Activated CD4-positive, alpha-beta T cell treated with anti-CD3 and anti-CD28 coated beads for 24 hours (primary cell): ENCODE data around the gene PSD2.
A peak's percentile ranks its signal among the peaks of the same experiment; 100 is the strongest.

Experiments used
- DNase-seq, 2 donors: peaks; one replicate each; pipeline ENCODE4 v3.0.0-alpha.2; 2020; ENCODE audit warnings: low read depth in 2 of 2

The PSD2 gene

GRCh38 chr5:139795074-139796001 is at the start of gene PSD2:
Gene PSD2 (plus strand): TSS chr5:139795808. CDS start chr5:139809441, 13,633 bp downstream.
- DNase-seq = no peak

DNA sequence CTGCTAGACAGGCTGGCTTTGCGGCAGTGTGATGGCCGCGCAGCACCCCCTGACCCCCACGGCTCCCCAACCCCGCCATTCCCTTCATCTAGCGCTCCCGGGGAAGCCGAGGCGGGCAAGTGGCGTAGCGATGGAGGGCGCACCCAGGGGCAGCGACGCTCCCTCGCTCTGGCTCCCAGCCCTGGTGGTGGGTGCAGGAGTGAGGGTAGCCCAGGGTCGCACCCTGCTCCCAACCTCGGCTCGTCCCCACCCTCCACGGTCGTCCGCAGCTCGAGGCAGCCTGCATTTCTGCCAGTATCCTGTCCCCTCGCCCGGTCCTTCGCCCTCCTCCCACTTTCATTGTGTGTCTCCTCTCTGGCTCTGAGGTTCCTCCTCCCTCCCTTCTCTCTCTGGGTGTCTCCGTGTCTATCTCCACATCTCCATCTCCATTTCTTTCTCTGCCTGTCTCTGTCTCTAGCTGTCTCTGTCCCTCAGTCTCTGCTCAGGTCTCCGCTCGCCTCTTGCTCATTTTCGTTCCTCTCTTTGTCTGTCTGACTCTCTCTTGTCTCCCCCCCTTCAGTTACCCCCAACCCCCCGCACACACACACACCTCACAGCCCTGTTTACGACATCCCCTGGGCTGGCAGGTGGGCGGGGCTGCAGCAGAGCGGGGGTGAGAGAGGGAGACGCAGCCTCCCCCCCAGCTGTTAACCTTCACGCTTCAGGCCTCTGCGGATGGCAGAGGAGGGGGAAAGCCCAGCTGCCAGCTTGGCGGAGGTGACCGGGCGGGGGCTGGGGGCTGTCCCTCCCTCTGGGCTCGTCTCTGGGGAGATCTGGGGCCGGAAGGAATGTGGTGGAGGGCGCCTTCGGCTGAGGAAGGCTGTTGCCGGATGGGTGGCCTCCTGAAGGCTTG is 48.7 kb upstream of the PSD2 start:
- peak; percentile 50 to 57 for DNase-seq

GRCh38 chr5:139747583-139748504 is 47.8 kb upstream of the PSD2 start:
- no peak for DNase-seq

- DNase-seq = no peak
These were observed 47.1 kb upstream of the PSD2 start for GRCh38 chr5:139748505-139748826.

GRCh38 chr5:139749242-139749641 is 46.4 kb upstream of the PSD2 start:
- no peak for DNase-seq

- DNase-seq = no peak
These were observed 44.4 kb upstream of the PSD2 start for GRCh38 chr5:139751236-139751635.

DNA sequence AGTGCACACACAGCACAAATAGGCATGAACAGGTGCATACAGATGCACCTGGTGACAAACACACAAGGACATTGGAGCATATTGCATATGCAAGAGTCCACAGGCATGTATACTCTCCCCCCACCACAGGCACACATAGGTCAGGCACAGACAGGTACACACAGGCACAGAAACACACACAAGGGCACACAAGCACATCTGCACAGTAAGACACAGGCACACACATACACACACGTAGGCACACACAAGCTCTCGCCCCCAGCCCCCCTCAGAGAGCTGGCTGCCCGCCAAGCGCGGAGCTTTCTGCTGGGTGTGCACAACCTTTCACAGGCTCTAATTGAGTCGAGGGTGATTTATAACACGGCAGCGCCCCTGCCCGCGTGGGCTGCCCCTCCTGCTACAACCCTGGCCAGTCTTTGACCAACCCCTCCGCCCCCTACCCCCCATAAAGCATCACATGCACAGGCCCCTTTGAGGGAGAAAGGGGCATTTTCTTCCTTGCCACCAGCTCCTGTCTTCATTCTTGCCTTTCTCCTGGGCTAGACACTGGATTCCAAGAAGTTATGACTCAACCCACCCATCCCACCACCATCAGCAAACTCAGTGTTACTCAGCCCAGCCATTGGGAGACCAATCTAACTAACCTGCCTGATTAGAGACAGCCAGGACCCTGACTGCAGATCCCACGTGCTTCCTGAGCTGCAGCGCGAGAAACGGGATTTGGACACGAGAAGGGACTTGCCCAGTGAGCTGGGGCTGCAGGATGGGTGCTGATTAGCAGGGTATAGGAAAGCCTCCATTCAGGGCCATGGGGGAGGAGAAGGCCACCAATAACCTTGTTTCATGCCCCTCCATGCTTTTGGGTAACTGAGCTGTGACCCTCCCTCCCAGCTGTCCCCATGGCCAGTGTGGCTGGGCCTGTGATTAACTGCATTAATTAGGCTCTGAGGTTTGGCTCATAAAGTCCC is 42.8 kb upstream of the PSD2 start:
- no peak for DNase-seq

- DNase-seq = no peak
These were observed 39.5 kb upstream of the PSD2 start for GRCh38 chr5:139755892-139756671.

DNA sequence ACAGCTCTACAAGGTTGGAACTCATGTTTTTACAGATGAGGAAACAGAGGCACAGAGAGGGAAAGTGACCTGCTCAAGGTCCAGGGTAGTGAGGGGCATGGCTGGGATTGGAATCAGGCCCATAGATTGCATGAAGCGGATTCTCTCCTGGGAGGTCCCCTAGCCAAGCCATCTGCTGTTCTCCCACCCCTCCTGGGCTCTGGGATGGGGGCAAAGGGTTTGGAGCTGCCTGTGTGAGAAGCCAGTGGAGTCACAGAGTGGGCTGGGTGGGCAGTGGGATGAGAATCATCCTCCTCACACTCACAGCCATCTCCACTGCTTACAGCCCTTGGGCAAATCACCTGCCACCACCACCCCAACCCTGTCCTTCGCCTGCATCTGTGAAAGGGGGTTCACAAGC is 38.6 kb upstream of the PSD2 start:
- DNase-seq = no peak

- no peak for DNase-seq
These were observed 37.7 kb upstream of the PSD2 start for GRCh38 chr5:139757727-139758509.

- DNase-seq = no peak
These were observed 37.0 kb upstream of the PSD2 start for GRCh38 chr5:139758510-139759075.

GRCh38 chr5:139759219-139759721 is 36.3 kb upstream of the PSD2 start:
- DNase-seq = no peak

DNA sequence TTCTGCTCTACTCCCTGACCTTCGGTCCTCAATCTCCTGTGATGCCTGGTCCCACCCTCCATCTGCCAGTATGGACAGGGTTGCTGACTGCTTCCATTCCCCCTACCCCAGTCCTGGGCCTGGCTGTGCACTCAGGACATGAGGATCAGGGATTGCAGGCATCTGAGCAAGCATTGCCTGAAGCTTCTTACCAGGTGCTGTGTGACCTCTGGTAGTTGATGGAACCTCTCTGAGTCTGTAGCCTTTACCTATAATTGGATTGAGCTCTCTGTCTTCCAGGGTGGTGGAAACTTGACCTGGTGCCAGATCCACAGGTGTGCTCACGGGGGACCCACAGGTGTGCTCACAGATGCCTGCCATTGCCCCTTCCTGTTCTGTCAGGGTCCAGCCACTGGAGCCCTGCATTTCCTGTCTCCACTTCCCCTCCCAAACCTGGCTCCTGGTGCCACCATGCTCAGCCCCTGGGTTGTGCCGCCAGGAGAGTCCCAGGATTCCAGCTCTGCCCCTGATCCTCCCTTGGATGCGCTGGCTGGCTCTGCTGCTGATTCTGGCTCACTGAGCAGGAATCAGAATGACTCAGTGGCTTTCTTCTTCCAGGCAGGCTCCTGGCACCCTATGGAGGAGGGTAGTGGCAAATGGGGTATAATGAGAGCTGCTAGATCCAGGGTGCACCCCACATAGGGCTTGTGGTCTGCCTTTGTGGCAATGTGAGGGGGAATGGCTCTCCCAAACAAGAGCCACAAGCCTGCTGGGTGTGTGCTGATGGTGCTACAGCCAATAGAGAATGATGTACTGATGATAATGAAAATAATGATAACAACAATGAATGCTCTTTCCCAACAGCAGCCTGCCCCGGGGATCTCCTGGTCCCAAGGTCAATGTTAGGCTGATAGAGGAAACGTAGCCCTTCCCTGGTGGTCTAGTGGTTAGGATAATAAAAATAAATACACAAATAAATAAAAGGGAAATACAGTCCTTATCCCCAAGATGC is 35.2 kb upstream of the PSD2 start:
- DNase-seq = no peak

DNA sequence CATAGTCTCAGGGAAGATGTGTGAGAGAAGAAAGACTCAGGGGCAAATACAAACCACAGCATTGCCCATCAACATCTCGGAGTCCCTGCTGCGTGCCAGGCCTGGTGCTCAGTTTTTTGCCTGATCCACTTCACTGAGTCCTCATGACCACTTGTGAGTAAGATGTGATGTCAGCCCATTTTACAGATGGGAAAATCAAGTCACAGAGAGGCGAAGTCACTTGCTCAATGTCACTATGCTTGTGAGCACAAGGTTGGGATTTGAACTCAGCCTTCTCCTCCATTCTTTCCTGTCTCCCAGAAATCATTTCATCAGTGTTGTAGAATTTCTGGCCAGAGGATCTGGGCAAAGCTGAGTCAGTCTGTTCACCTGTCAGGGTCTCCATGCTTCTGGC is 34.6 kb upstream of the PSD2 start:
- DNase-seq = no peak

- DNase-seq = no peak
These were observed 34.1 kb upstream of the PSD2 start for GRCh38 chr5:139761501-139761900.

DNA sequence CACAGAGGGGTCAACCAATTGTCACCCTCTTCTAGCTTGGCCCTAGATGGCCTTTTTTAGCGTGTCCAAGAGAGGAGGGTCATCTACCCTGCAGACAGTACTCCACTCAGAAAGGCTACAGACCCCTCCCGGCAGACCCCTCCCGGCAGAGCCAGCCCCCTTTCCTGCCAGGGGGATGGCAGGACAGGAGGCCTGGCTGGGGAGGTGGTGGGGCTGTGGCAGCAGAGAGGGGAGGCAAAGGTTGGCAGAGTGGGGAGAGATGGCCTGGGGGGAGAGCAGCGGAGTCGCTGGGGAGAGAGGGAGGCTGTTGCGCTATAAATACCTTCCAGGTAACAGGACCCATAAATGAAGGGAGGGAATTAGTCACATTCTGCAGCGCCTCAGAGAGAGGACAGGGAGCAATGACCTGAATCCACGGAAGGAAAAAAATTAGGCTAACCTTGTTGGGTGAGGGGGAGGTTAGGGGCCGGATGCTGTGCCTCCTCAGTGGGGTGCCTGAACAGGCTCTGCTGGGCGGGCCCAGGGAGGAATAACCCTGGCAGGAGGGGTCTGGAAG is 32.9 kb upstream of the PSD2 start:
- DNase-seq = no peak
